GM12891 (cell line): ENCODE data around the gene TARS3.

Source experiments
- DNase-seq: peaks from one replicate; pipeline ENCODE4 v3.0.0; 2011; ENCODE audit warnings: low spot score; ENCODE audit not compliant: insufficient read length
- FAIRE-seq: peaks from 2 replicates; lab custom pipeline; 2011; peaks lifted over from hg19 to GRCh38; lab: Jason Lieb, UNC
- PAX5 ChIP-seq: IDR thresholded peaks from 2 replicates; pipeline ENCODE4 v1.6.1; 2011; ENCODE audit warnings: low read length, moderate library complexity, mild to moderate bottlenecking; ENCODE audit not compliant: insufficient read depth, severe bottlenecking
- POLR2A ChIP-seq: IDR thresholded peaks from 2 replicates; pipeline ENCODE4 v1.6.1; 2011; ENCODE audit warnings: low read depth, low read length, control low read depth
- POLR2AphosphoS5 ChIP-seq: IDR thresholded peaks from 2 replicates; pipeline ENCODE4 v1.6.1; 2011; ENCODE audit warnings: low read depth, low read length, control low read depth
- POU2F2 ChIP-seq: IDR thresholded peaks from 2 replicates; pipeline ENCODE4 v1.6.1; 2011; ENCODE audit warnings: low read depth, mild to moderate bottlenecking, control low read depth, low read length, moderate library complexity
- SPI1 ChIP-seq: IDR thresholded peaks from 2 replicates; pipeline ENCODE4 v1.6.1; 2011; ENCODE audit warnings: low read depth, low read length, control low read depth
- TAF1 ChIP-seq: IDR thresholded peaks from 2 replicates; pipeline ENCODE4 v1.6.1; 2011; ENCODE audit warnings: low read depth, low read length, control low read depth

Gene TARS3

DNA sequence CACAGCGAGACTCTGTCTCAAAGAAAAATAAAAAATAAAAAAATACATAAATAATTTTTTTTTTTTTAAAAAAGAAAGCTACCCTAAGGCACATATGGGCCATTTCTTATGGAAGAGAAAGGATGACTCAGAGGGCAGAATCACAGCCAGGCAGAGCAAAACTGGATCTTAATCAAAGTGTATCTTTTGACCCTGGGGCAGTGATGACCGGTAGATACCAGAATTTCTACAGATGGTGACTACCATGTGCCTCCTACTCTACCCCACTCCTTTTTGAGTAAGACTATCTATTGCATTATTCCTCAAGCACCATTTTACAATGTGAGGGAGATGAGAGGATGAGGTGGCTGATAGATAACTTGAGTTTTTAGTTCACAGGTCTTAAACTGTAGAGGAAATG, 26.0 kb downstream of the TARS3 start:
- TF ChIP-seq POLR2AphosphoS5 (no peak), PAX5 (no peak), POU2F2 (no peak), SPI1 (no peak), POLR2A (no peak), TAF1 (no peak)
- no peak for FAIRE-seq

DNA sequence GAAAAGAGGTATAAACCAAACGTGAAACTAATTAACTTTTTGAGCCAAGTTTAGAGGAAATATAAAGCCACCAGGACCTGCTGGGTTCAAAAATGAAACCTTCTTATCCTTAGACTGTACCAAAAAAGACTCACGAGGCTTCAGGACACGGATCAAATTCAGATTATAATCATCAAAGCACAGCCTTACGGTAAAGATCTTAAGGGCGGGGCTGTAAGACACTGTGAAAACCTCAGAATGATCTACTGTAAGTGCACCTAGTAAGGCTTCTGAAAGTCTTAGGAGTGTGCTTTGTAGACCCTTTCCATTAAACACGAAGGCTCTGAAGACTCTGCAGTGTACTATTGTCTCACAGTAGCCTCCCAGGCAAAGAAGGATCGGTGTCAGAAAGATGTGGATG, 26.8 kb downstream of the TARS3 start:
- TF ChIP-seq SPI1 (no peak), PAX5 (no peak), TAF1 (no peak), POU2F2 (no peak)
- no peak for FAIRE-seq
- DNase-seq = no peak

More for the DNA sequence above, 26.0 kb downstream of the TARS3 start:
- DNase-seq = no peak

DNA sequence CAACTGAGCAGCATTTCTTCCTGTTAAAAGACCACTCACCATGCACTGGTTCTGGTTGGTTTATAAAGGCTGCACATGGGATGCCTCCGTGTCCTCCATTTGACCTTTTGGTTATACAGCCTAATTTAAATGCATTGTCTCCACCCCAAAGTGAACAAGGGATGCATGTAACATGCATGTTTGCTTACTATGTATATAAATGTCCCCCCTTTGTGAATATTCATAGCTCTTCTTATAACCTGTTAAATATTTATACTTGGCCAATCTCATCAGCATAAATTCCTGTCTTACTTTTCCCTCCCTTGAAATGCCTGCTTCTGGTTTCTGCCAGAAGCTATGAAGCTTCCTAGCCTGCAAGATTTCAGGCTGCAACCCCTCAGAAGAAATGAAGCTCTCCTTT, 27.4 kb downstream of the TARS3 start:
- no peak for DNase-seq
- no peak for FAIRE-seq
- TF ChIP-seq POU2F2 = no peak
- TF ChIP-seq POLR2AphosphoS5 = no peak
- TF ChIP-seq POLR2A = no peak
- TF ChIP-seq PAX5 = no peak
- TF ChIP-seq SPI1 = no peak
- TF ChIP-seq TAF1 = no peak

DNA sequence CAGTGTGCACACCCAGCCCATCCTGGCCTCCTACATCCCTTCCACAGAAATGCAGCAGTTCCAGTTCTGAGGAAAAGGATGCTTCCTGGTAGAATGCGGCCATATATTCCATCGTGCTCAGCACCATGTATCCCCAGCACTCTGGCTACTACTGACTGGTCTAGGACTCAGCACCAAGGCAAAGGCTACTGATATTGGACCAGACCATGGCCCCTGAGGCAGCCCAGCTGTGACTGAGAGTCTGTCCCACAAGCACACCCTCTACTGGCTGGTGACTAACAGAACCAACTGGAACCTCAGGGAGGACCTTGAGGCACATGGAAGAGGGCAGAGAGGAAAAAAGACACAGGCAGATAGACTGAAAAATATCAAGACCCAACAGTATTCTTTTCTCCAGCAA, 30.0 kb downstream of the TARS3 start:
- TF ChIP-seq PAX5 (no peak), POU2F2 (no peak), POLR2A (no peak), POLR2AphosphoS5 (no peak), SPI1 (no peak), TAF1 (no peak)
- no peak for DNase-seq
- FAIRE-seq = no peak

DNA sequence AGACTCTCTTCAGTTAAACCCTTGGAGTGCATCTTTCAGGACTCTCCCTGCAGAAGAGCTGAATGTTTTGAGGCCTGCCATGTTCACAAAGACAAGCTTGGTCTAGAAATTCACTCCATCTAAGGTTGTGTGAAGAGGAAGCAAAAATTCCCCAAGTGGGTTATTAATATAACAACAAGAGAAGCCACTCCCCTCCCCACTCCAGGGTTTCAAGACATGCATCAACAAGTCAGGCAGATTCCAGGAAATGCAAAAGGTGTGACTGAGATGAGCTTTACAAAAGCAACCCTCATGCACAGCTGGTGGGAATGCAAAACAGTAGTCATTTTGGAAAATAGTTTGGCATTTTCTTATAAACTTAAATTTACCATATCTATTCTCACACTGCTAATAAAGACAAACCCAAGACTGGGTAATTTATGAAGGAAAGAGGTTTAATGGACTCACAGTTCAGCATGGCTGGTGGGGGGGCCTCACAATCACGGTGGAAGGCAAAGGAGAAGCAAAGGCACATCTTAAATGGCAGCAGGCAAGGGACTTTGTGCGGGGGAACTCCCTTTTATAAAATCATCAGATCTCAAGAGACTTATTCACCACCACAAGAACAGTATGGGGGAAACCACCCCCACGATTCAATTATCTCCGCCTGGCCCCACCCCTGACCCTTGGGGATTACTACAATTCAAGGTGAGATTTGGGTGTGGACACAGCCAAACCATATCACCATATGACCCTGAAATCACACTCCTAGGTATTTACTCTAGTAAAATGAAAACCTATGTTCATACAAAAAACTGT, 31.3 kb downstream of the TARS3 start:
- DNase-seq (no peak), FAIRE-seq (no peak)
- TF ChIP-seq POLR2AphosphoS5 (no peak), PAX5 (no peak), TAF1 (no peak), POLR2A (no peak), POU2F2 (no peak), SPI1 (no peak)

DNA sequence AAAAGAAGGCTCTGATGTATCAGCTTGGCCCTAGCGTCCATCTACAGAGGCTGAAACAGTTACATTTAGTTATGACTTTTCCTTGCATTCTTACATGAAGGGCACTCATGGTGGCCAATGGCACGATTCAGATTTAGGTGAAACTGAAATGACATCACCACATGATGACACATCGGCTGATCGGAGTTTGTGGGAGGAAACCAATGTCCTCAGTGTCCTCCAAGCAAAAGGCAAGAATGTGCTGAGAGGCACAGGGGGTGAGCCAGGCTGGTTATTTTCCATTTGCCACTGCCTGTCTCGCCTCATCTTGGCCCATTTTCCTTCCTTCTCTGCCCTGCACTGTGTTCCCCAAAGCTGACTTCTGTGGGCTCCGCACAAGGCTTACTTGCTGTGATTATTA, 34.4 kb downstream of the TARS3 start:
- TF ChIP-seq POU2F2 (no peak), PAX5 (no peak), SPI1 (no peak), POLR2A (no peak), TAF1 (no peak), POLR2AphosphoS5 (no peak)
- no peak for FAIRE-seq
- no peak for DNase-seq

DNA sequence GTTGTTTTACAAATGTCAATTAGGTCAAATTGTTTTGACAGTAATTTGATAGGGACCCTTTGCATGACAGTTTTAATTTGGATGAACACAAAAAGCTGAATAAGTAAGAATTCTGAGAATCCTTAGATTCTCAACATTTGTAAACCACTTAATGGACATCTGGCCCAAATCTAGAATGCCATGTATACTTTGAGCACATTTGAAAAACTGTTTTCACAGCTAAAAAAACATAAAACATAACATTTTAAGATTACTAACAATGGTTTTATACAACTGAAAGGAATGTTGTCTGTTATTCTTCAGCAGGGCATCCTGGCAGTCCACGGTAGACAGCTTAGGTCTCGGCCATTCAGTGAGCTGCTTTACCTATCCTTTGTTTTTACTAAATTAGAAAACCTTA, 37.6 kb downstream of the TARS3 start:
- no peak for DNase-seq
- TF ChIP-seq POLR2AphosphoS5 (no peak), TAF1 (no peak), POLR2A (no peak), PAX5 (no peak), SPI1 (no peak)
- FAIRE-seq = no peak

DNA sequence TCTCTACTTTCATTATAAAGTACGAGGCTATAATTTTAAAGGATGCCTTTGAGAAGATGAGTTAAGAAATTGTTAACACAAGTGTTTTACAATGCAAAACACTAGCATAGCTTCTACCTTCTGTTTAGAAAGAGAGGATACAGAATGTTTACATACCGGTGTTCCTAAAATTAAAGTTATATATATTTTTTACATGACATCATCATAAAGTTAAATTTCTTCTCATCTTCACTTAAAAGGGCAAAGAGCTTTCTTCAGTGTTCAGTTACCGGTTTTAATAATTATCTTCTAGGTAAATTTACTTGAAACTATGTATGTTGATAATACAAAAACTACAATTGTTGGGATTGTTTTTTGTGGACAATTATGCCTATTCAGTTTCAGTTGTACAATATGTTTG, 39.4 kb downstream of the TARS3 start:
- DNase-seq = no peak
- TF ChIP-seq SPI1 = no peak
- no peak for TF ChIP-seq POU2F2
- no peak for TF ChIP-seq POLR2A
- no peak for TF ChIP-seq PAX5
- TF ChIP-seq POLR2AphosphoS5 = no peak
- no peak for TF ChIP-seq TAF1
- no peak for FAIRE-seq

DNA sequence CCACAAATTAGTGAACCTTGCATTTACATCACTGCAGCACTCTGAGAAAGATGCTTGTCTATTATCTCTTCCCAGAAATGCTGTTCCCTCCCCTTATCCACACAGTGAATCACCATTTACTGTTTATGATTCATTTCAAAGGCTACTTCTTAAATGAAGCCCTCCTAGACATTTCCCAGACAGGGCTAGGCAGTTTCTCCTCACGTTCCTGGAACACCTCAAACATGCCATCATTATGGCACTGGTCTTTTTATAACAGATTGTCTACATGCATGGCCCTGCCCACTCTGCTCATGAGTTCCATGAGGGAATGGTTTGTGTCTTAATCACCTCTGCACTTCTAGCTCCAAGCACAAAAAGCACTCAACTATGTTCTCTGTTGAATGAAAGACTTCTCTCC, 39.9 kb downstream of the TARS3 start:
- no peak for FAIRE-seq
- DNase-seq = no peak
- TF ChIP-seq SPI1 (no peak), TAF1 (no peak), POU2F2 (no peak), PAX5 (no peak), POLR2A (no peak), POLR2AphosphoS5 (no peak)

DNA sequence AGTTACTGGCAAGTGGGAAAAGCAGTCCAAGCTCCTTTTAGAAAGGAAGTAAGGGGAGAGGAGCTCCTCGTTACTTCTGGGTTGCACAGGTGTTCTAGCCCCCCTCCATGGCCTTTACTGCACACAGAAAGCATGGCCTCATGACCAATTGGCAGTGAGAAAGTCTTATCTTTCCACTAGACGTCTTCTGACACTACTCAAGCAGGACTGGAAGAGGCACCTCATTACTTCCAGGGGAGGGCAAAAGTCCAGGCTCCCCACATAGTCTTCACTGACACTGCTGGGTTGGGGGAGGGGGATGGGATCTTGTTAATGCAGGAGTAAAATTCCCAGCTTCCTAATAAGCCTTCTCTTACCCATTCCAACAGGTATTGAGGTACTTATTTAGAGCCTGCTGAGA, 44.5 kb downstream of the TARS3 start:
- DNase-seq (no peak), FAIRE-seq (no peak)
- TF ChIP-seq SPI1 = no peak
- TF ChIP-seq POLR2A = no peak
- no peak for TF ChIP-seq PAX5
- no peak for TF ChIP-seq POLR2AphosphoS5
- TF ChIP-seq POU2F2 = no peak
- no peak for TF ChIP-seq TAF1

DNA sequence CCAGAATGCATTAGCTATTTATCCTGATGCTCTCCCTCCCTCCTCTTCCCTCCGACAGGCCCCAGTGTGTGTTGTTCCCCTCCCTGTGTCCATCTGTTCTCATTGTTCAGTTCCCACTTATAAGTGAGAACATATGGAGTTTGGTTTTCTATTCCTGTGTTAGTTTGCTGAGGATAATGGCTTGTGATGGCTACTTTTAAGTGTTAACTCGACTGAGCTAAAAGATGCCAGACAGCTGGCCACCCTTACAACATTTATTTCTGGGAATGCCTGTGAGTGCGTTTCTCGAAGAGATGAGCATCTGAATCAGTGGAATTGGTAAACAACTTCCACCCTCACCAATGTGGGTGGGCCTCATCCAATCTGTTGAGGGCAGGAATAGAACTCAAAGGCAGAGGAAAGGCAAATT, 47.3 kb downstream of the TARS3 start:
- no peak for FAIRE-seq
- no peak for TF ChIP-seq SPI1
- DNase-seq = no peak
